Liver (tissue), 9 donors: ENCODE measurements around the gene MARK1. TPM values are rescaled to one million over a fixed set of nuclear protein-coding genes. Genes with fewer than 3 reads are reported as not detected.
A peak's percentile ranks its signal among the peaks of the same experiment; 100 is the strongest.

Experiments
- DNase-seq: peaks from one replicate; pipeline ENCODE4 v3.0.0-alpha.2; 2017; ENCODE audit warnings: low spot score
- H3K27ac ChIP-seq, 2 donors: one replicate each; pipeline ENCODE4 v1.7.0; 2013; ENCODE audit warnings: inconsistent platforms in 2 of 2, low read length in 2 of 2, control low read depth in 1 of 2, low read depth in 1 of 2, mild to moderate bottlenecking in 1 of 2
- H3K27me3 ChIP-seq, 4 donors: one replicate each; pipeline versions ENCODE4 v1.6.1 to v1.7.0; 2013; ENCODE audit warnings: low read length in 3 of 4, inconsistent platforms in 1 of 4, mild to moderate bottlenecking in 1 of 4, moderate library complexity in 1 of 4; ENCODE audit not compliant: control insufficient read depth in 4 of 4, insufficient read depth in 4 of 4
- H3K36me3 ChIP-seq, 4 donors: one replicate each; pipeline versions ENCODE4 v1.6.1 to v1.7.0; 2013; ENCODE audit warnings: low read length in 3 of 4, mild to moderate bottlenecking in 3 of 4, low read depth in 1 of 4, moderate library complexity in 1 of 4; ENCODE audit not compliant: control insufficient read depth in 4 of 4, insufficient read depth in 3 of 4
- H3K4me1 ChIP-seq, 4 donors: one replicate each; pipeline versions ENCODE4 v1.6.1 to v1.7.0; 2013; ENCODE audit warnings: low read length in 3 of 4, mild to moderate bottlenecking in 3 of 4, moderate library complexity in 1 of 4; ENCODE audit not compliant: control insufficient read depth in 4 of 4, insufficient read depth in 4 of 4
- H3K4me3 ChIP-seq, 3 donors: one replicate each; pipeline versions ENCODE4 v1.6.1 to v1.7.0; 2013; ENCODE audit warnings: low read length in 3 of 3, control low read depth in 1 of 3, low read depth in 1 of 3, mild to moderate bottlenecking in 1 of 3
- H3K9ac ChIP-seq, 2 donors: one replicate each; pipeline ENCODE4 v1.7.0; 2013; ENCODE audit warnings: low read length in 2 of 2, mild to moderate bottlenecking in 2 of 2, moderate library complexity in 2 of 2, control low read depth in 1 of 2, low read depth in 1 of 2
- H3K9me3 ChIP-seq, 4 donors: one replicate each; pipeline versions ENCODE4 v1.6.1 to v1.7.0; 2013; ENCODE audit warnings: low read length in 3 of 4; ENCODE audit not compliant: control insufficient read depth in 4 of 4
- ATF3 ChIP-seq: IDR thresholded peaks from 2 replicates; pipeline ENCODE4 v1.6.1; 2016; ENCODE audit warnings: antibody characterized with exemption
- CTCF ChIP-seq: fragments of 150-350 bp; IDR thresholded peaks from 2 replicates; pipeline ENCODE4 v1.5.1; 2017; ENCODE audit warnings: improper control_type of control experiment, low read depth, low read length; ENCODE audit not compliant: missing input control
- EGR1 ChIP-seq, 2 donors: IDR thresholded peaks; 2 replicates each; pipeline ENCODE4 v1.6.1; 2016 to 2018; ENCODE audit warnings: antibody characterized with exemption in 2 of 2, low read depth in 2 of 2
- FOXA1 ChIP-seq: IDR thresholded peaks from 2 replicates; pipeline ENCODE4 v1.6.1; 2016; ENCODE audit warnings: antibody characterized with exemption
- FOXA2 ChIP-seq: IDR thresholded peaks from 2 replicates; pipeline ENCODE4 v1.6.1; 2016; ENCODE audit warnings: antibody characterized with exemption
- GABPA ChIP-seq, 2 donors: IDR thresholded peaks in 1 of 2; conservative IDR thresholded peaks in 1 of 2; 2 replicates each; pipeline ENCODE4 v1.6.1; 2016; ENCODE audit warnings: antibody characterized with exemption in 2 of 2, mild to moderate bottlenecking in 1 of 2, moderate library complexity in 1 of 2
- HNF4A ChIP-seq, 2 donors: conservative IDR thresholded peaks; 2 replicates each; pipeline ENCODE4 v1.6.1; 2016; ENCODE audit warnings: antibody characterized with exemption in 2 of 2, mild to moderate bottlenecking in 2 of 2
- HNF4G ChIP-seq: IDR thresholded peaks from 2 replicates; pipeline ENCODE4 v1.6.1; 2016; ENCODE audit warnings: antibody characterized with exemption
- JUND ChIP-seq, 2 donors: IDR thresholded peaks; 2 replicates each; pipeline ENCODE4 v1.6.1; 2016; ENCODE audit warnings: antibody characterized with exemption in 2 of 2
- MAX ChIP-seq: IDR thresholded peaks from 2 replicates; pipeline ENCODE4 v1.6.1; 2016; ENCODE audit warnings: antibody characterized with exemption
- NR2F2 ChIP-seq: IDR thresholded peaks from 2 replicates; pipeline ENCODE4 v1.6.1; 2016; ENCODE audit warnings: antibody characterized with exemption
- RAD21 ChIP-seq, 2 donors: IDR thresholded peaks; 2 replicates each; pipeline ENCODE4 v1.6.1; 2016; ENCODE audit warnings: antibody characterized with exemption in 2 of 2, mild to moderate bottlenecking in 2 of 2
- REST ChIP-seq: IDR thresholded peaks from 2 replicates; pipeline ENCODE4 v1.6.1; 2016; ENCODE audit warnings: antibody characterized with exemption, mild to moderate bottlenecking
- RXRA ChIP-seq, 2 donors: IDR thresholded peaks; 2 replicates each; pipeline ENCODE4 v1.6.1; 2017 to 2018; ENCODE audit warnings: antibody characterized with exemption in 2 of 2, mild to moderate bottlenecking in 1 of 2
- SP1 ChIP-seq: IDR thresholded peaks from 2 replicates; pipeline ENCODE4 v1.6.1; 2018; ENCODE audit warnings: antibody characterized with exemption, mild to moderate bottlenecking
- TAF1 ChIP-seq: conservative IDR thresholded peaks from 2 replicates; pipeline ENCODE4 v1.6.1; 2016; ENCODE audit warnings: antibody characterized with exemption, mild to moderate bottlenecking
- YY1 ChIP-seq: IDR thresholded peaks from 2 replicates; pipeline ENCODE4 v1.6.1; 2016; ENCODE audit warnings: antibody characterized with exemption, mild to moderate bottlenecking
- ZBTB33 ChIP-seq: IDR thresholded peaks from 2 replicates; pipeline ENCODE4 v1.6.1; 2016; ENCODE audit warnings: antibody characterized with exemption
- WGBS: extraction: QIAGEN DNeasy Blood & Tissue Kit; methylation state at CpG from one replicate; pipeline ENCODE4 v1.1.7; 2013; 5-methylcytosine and 5-hydroxymethylcytosine counted together
- polyA plus RNA-seq, 2 donors: library from polyadenylated mRNA; stranded (reverse) in 1 of 2; unstranded in 1 of 2; fragments of 200-250 nt in 1 of 2; fragments of >200 nt in 1 of 2; fragmentation: Nextera tagmentation in 1 of 2; extraction: Ambion mirVana in 1 of 2; gene quantifications; one replicate each; pipeline versions ENCODE4 v1.2.1 to v1.2.3, GENCODE V29; 2013 to 2015
- total RNA-seq, 2 donors: library from RNA; depleted of rRNA; stranded (reverse); fragments of >200 nt; gene quantifications; one replicate each; pipeline ENCODE4 v1.2.3, GENCODE V29; 2014
- donor health status: healthy.
- donor health status: healthy.
- donor health status: healthy.
- donor health status: healthy.
- donor health status: healthy.

MARK1 gene
- total and polyA plus RNA-seq, 4 donors: 0.10 to 0.59 (median 0.25) TPM

- Histone ChIP-seq H3K9me3 (no peaks in the 10 kb centered on the region), H3K36me3 (no peaks in the 10 kb centered on the region), H3K4me3 (no peak overlapping the region), H3K9ac (no peak overlapping the region), H3K27ac (no peak overlapping the region), H3K27me3 (no peaks in the 10 kb centered on the region), H3K4me1 (peaks cover 3 to 11% (median 10%) of the 10 kb centered on the region in 4 donors)
- TF ChIP-seq CTCF (peak; percentile 74), MAX (no peak), YY1 (no peak), HNF4G (no peak), FOXA1 (no peak), SP1 (no peak), GABPA (IDR thresholded peaks at IDR 0.05 in 1 of 2, conservative IDR thresholded peaks at IDR 0.05 in 1 of 2) (no peak), RXRA (IDR thresholded peaks at IDR 0.05) (no peak), ATF3 (no peak), NR2F2 (no peak), RAD21 (IDR thresholded peaks at IDR 0.05) (peak; percentile 86 to 87), EGR1 (IDR thresholded peaks at IDR 0.05; ENCODE audit: low read depth in 2 of 2) (no peak), JUND (IDR thresholded peaks at IDR 0.05) (no peak), HNF4A (conservative IDR thresholded peaks at IDR 0.05) (no peak), FOXA2 (no peak), REST (no peak), ZBTB33 (no peak), TAF1 (no peak)
- 25% methylated on average over 7 of the region's 7 CpGs for WGBS
- no peak for DNase-seq
Observed at GRCh38 chr1:220680085-220680687, 152.2 kb downstream of the MARK1 start.
